Neuron (in vitro differentiated cells): ENCODE measurements around the gene EARS2.

Experiments
- H2AFZ ChIP-seq: one replicate; pipeline ENCODE4 v1.6.1; 2013; ENCODE audit warnings: low read depth, mild to moderate bottlenecking, inconsistent platforms, low read length, moderate library complexity
- H3K27me3 ChIP-seq: one replicate; pipeline ENCODE4 v1.6.1; 2013; ENCODE audit warnings: low read length; ENCODE audit not compliant: insufficient read depth
- H3K36me3 ChIP-seq: one replicate; pipeline ENCODE4 v1.6.1; 2013; ENCODE audit warnings: low read length; ENCODE audit not compliant: insufficient read depth
- H3K4me1 ChIP-seq: one replicate; pipeline ENCODE4 v1.6.1; 2013; ENCODE audit warnings: low read length; ENCODE audit not compliant: insufficient read depth
- H3K4me3 ChIP-seq: 2 replicates; pipeline ENCODE4 v1.5.1; 2013; ENCODE audit warnings: mild to moderate bottlenecking, low read length, moderate library complexity
- H3K9me3 ChIP-seq: one replicate; pipeline ENCODE4 v1.6.1; 2013; ENCODE audit warnings: low read length

The EARS2 gene

GRCh38 chr16:23532448-23532847, 24.7 kb downstream of the EARS2 start:
- Histone ChIP-seq H3K9me3 (no peaks in the 10 kb centered on the region), H3K36me3 (peaks cover 64% of the 10 kb centered on the region)

DNA sequence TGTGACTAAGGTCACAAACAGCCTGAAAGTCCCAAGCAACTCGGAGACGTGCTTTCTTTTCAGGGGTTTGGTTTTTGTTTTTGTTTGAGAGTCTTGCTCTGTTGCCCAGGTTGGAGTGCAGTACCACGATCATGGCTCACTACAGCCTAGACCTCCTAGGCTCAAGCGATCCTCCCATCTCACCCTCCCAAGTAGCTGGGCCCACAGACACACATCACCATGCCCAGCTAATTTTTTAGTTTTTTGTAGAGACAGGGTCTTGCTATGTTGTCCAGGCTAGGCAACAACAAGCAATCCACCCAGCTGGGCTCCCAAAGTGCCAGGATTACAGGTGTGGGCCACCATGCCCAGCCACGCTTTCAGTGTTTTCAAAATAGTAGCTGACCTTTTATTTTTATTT, 27.1 kb downstream of the EARS2 start:
- no peaks in the 10 kb centered on the region for H3K9me3 ChIP-seq
- H3K36me3 ChIP-seq, result peaks cover 53% of the 10 kb centered on the region
- no peaks in the 10 kb centered on the region for H3K27me3 ChIP-seq
- H3K4me1 ChIP-seq, result peaks cover 15% of the 10 kb centered on the region
- no peak overlapping the region for H2AFZ ChIP-seq
- H3K4me3 ChIP-seq, result no peak overlapping the region

More at GRCh38 chr16:23532448-23532847, 24.7 kb downstream of the EARS2 start:
- Histone ChIP-seq H2AFZ (no peak overlapping the region), H3K27me3 (no peaks in the 10 kb centered on the region), H3K4me3 (no peak overlapping the region), H3K4me1 (peaks cover 15% of the 10 kb centered on the region)

- H3K9me3 ChIP-seq, result no peaks in the 10 kb centered on the region
- H3K27me3 ChIP-seq, result no peaks in the 10 kb centered on the region
- no peak overlapping the region for H2AFZ ChIP-seq
- H3K4me3 ChIP-seq, result no peak overlapping the region
- H3K36me3 ChIP-seq, result peaks cover 51% of the 10 kb centered on the region
- H3K4me1 ChIP-seq, result peaks cover 15% of the 10 kb centered on the region
Observed at GRCh38 chr16:23528644-23529310, 28.4 kb downstream of the EARS2 start.

DNA sequence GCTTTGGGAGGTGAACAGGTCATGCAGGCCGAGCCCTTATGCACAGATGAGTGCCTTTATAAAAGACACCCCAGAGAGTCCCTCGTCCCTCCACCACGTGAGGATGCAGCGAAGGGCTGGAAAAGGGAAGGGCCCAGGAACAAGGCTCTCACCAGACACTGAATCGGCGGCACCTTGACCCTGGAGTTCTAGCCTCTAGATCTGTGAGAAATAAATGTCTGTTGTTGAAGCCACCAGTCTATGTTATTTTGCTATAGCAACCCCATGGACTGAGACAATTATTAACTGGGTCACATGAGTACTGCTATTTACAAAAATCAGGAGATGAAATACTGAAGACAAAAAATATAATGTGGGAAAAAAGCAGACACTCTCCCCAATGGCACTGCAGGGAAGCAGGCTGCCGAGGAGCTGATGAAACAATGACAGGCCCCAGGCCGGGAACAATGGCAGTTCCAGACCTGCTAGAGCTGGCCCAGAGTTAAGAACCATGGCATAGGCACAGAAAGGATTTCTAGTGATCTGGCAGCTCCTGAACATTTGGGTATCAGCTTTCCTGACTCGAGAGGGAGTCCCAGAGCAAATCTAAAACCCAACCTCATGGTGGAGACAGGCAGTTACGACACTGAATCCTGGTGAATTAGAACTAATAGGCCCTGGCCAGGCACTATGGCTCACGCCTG, 29.0 kb downstream of the EARS2 start:
- no peak overlapping the region for H2AFZ ChIP-seq
- peaks cover 15% of the 10 kb centered on the region for H3K4me1 ChIP-seq
- no peak overlapping the region for H3K4me3 ChIP-seq
- no peaks in the 10 kb centered on the region for H3K27me3 ChIP-seq
- no peaks in the 10 kb centered on the region for H3K9me3 ChIP-seq
- H3K36me3 ChIP-seq, result peaks cover 53% of the 10 kb centered on the region

- H3K4me3 ChIP-seq, result no peak overlapping the region
- no peaks in the 10 kb centered on the region for H3K9me3 ChIP-seq
- no peaks in the 10 kb centered on the region for H3K27me3 ChIP-seq
- peaks cover 57% of the 10 kb centered on the region for H3K36me3 ChIP-seq
- H3K4me1 ChIP-seq, result peaks cover 15% of the 10 kb centered on the region
- no peak overlapping the region for H2AFZ ChIP-seq
Observed at GRCh38 chr16:23524886-23525285, 32.3 kb downstream of the EARS2 start.

- peaks cover 54% of the 10 kb centered on the region for H3K36me3 ChIP-seq
- peaks cover 13% of the 10 kb centered on the region for H3K4me1 ChIP-seq
- no peak overlapping the region for H3K4me3 ChIP-seq
- H3K27me3 ChIP-seq, result no peaks in the 10 kb centered on the region
- H2AFZ ChIP-seq, result no peak overlapping the region
- H3K9me3 ChIP-seq, result no peaks in the 10 kb centered on the region
Observed at GRCh38 chr16:23523876-23524385, 33.2 kb downstream of the EARS2 start.

DNA sequence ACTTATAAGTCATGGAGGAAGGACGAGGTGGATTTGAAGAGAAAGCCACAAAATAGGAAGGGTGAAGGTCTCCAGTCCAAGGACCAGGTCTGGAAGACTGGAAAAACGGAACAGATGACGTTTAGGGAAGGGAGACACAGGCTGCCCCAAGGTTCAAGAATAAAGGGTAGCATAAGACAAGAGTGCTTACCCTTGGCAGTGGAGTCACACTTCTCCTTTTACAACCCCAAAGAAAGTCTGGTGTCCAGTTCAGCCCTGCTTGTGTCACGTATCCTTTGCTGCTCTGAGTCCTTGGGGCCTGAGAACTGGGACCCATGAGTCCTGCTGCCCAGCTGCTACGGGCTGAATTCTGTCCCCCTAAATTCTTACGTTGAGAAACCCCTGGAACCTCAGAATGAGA, 33.8 kb downstream of the EARS2 start:
- Histone ChIP-seq H3K36me3 (peaks cover 49% of the 10 kb centered on the region), H2AFZ (no peak overlapping the region), H3K27me3 (no peaks in the 10 kb centered on the region), H3K4me1 (peaks cover 7% of the 10 kb centered on the region), H3K4me3 (no peak overlapping the region), H3K9me3 (no peaks in the 10 kb centered on the region)

GRCh38 chr16:23521965-23522364, 35.2 kb downstream of the EARS2 start:
- no peaks in the 10 kb centered on the region for H3K9me3 ChIP-seq
- no peak overlapping the region for H2AFZ ChIP-seq
- peaks cover 49% of the 10 kb centered on the region for H3K36me3 ChIP-seq
- no peaks in the 10 kb centered on the region for H3K4me1 ChIP-seq
- H3K4me3 ChIP-seq, result no peak overlapping the region
- no peaks in the 10 kb centered on the region for H3K27me3 ChIP-seq

GRCh38 chr16:23521037-23521743, 36.0 kb downstream of the EARS2 start:
- H3K4me3 ChIP-seq, result no peak overlapping the region
- H3K4me1 ChIP-seq, result no peaks in the 10 kb centered on the region
- no peaks in the 10 kb centered on the region for H3K27me3 ChIP-seq
- no peaks in the 10 kb centered on the region for H3K9me3 ChIP-seq
- H2AFZ ChIP-seq, result no peak overlapping the region
- H3K36me3 ChIP-seq, result peaks cover 45% of the 10 kb centered on the region

DNA sequence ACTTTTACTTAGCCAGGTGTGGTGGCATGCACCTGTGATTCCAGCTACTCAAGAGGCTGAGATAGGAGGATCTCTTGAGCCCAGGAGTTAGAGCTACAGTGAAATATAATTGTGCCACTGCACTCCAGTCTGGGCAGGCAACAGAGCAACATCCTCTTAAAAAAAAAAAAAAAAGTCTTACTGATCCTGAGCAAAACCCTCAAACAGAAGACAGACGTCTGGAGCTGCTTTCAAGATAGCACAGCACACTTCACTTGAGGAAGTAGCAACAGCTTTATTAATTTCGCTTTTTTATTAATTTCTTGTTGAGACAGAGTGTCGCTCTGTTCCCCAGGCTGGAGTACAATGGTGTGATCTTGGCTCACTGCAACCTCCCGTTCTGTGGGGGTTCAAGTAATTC, 36.6 kb downstream of the EARS2 start:
- no peaks in the 10 kb centered on the region for H3K9me3 ChIP-seq
- no peak overlapping the region for H2AFZ ChIP-seq
- H3K27me3 ChIP-seq, result no peaks in the 10 kb centered on the region
- no peaks in the 10 kb centered on the region for H3K4me1 ChIP-seq
- H3K36me3 ChIP-seq, result peaks cover 45% of the 10 kb centered on the region
- no peak overlapping the region for H3K4me3 ChIP-seq

- Histone ChIP-seq H2AFZ (no peak overlapping the region), H3K4me1 (no peaks in the 10 kb centered on the region), H3K9me3 (no peaks in the 10 kb centered on the region), H3K4me3 (no peak overlapping the region), H3K36me3 (peaks cover 38% of the 10 kb centered on the region), H3K27me3 (no peaks in the 10 kb centered on the region)
Observed at GRCh38 chr16:23519282-23519681, 37.9 kb downstream of the EARS2 start.

DNA sequence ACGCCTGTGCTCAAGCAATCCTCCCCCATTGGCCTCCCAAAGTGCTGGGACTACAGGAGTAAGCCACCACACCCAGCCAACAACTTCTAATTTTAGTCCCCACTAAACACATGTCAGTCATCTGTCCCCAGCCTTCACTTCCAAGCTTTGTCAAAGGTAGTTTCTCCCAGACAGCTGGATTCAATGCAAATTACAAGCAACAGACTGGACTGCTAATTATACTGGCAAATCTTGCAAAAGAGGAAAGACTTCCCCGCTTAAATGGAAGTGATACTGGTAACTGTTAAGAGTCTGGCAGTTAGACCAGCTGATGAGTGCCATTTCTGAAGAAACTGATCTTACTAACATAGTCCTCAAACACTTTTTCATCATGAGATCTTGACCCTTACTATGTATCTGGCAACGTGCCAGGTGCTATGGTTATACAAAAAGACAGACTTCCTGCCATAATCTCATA, 38.7 kb downstream of the EARS2 start:
- Histone ChIP-seq H2AFZ (no peak overlapping the region), H3K36me3 (peaks cover 30% of the 10 kb centered on the region), H3K4me1 (no peaks in the 10 kb centered on the region), H3K9me3 (no peaks in the 10 kb centered on the region), H3K4me3 (no peak overlapping the region), H3K27me3 (no peaks in the 10 kb centered on the region)
